NCI-H128 (cell line): ENCODE measurements around the gene MRPL10.
"Not testable (repeated sequence)": the region's sequence is repeated elsewhere in the genome, so short reads cannot be mapped to it uniquely, and the experiment has no call there.

Source experiments
- DNase-seq: peaks from one replicate; lab custom pipeline; 2025; ENCODE audit not compliant: unreplicated experiment; lab: John Stamatoyannopoulos, UW

The MRPL10 gene

DNA sequence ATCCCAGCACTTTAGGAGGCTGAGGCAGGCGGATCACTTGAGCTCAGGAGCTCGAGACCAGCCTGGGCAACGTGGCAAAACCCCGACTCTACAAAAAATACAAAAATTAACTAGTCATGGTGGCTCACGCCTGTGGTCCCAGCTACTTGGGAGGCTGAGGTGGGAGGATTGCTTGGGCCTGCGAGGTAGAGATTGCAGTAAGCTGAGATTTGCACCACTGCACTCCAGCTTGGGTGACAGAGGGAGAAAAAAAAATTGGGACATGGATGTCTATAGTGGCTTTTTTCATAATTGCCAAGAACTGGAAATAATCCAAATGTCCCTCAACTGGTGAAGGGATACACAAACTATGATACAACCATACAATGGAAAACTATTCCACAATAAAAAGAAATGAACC lies 38.4 kb downstream of the MRPL10 start:
- no peak for DNase-seq

DNA sequence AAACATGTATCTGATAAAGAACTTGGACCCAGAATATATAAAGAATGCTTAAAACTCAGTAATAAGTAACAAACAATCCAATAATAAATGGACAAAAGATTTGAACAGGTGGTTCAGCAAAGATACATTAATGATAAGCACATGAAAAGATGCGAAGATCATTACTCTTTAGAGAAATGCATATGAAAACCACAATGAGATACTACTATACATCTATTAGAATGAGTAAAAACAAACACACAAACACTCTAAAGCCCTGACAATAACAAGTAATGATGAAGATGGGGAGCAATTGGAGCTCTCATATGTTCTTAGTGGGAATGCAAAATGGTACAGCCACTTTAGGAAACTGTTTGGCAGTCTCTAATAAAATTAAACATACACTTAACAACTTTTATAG lies 38.9 kb downstream of the MRPL10 start:
- DNase-seq, result no peak

DNA sequence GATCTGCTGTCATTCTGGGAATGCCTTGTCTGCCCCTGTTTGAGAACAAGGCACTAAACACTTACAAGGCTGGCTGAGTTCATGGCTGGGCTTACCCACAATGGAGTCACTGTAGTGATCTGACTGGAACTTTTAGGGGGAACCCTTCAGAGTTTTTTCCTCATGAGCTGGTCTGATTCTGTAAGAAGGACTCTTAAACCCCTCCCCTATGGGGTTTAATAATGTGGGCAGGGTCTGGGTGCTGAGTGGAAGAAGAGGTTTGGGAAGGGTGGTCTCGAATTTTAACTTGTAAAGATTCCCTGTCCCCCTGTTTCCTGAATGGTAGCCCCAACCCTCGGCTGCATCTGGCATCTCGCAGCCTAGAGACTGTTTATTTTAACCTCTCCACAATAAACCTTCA lies 40.3 kb downstream of the MRPL10 start:
- DNase-seq, result no peak

DNA sequence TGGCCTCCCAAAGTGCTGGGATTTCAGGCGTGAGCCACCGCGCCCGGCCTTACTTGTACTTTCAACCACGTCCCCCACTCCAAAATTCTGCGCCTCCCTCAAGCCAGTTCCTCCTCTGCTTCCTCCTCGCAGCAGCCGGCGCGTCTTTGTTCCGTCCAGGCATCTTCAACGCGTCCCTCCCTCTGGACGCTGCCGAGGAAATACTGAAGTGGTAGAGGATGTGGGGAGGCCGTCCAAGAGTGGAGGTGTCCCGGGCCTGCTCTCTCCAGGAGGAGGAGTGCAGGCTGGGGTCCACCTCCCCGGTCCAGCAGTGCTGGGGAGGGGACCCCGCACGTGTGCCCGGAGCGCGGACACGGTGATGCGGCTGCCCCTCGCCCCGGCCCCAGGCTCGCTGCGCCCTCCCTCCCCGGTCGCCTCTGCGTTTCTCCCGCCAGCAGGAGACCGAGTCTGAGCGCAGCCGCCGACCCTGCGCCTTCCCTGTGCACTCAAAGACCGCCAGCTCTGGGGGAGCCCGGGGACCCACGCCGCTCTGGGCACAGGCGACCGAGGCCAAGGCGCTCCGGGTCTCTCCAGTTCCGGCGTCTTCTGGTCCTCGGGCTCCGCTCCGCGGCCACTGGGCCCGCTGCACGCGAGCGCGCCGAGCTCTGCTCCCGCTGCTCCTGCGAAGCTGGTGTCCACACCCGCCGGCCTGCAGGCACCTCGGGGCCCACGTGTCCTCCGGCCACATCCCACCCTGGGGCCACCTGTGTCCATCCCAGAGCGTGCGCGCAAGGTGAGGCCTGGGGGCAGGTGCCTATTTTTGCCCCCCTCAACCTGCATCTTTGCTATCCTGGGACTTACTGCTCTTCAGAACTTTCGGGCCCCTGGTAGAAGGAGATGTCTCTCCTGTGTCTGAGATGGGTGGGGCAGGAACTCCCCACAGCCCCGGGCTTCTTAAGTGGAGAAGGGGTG lies 41.5 kb downstream of the MRPL10 start:
- DNase-seq, result no peak

DNA sequence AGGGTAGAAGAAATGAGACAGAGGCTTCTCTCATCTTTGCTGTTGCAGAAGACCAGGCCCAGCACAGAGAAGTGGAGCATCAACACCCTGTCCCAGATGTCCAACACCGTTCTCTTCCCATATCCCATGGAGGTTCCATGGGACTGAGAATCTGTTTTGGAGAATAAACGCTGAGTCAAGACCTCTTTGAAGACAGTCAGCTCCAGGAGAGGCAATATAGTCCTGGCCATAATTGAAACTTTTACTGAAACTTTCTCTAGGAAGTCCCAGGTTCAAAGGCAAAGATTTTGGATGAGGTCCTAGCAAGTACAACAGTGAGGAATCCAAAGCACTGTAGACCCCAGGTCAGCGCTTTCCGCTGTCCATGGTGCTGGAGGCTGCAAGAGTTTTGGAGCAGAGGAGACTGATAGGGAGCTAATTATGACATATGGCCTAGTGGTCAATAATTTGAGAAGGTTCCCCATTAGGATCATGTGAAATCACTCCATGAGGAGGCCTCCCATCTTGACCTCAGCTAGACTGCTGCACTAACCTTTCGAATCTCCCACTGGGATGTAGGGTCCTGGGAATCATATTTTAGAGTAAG lies 45.7 kb downstream of the MRPL10 start:
- DNase-seq, result no peak

DNA sequence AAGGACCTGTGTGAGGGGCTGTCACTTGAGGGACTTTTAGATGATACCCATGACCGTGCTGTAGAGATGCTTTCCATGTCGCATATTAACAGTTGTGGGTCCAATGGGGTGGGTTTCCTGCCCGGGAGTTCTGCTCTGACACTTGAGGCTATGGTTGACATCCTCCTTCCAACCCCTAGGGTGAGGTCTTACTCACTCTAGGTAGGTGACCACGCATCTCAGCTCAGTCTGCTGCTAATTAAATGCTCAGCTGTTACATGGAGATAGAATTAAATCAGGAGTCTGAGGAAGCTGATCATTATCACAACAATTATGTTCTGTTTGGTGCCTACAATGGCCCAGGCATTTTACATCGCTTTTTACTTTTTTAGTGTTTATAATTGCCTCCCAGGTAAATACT lies 49.9 kb downstream of the MRPL10 start:
- DNase-seq, result no peak

DNA sequence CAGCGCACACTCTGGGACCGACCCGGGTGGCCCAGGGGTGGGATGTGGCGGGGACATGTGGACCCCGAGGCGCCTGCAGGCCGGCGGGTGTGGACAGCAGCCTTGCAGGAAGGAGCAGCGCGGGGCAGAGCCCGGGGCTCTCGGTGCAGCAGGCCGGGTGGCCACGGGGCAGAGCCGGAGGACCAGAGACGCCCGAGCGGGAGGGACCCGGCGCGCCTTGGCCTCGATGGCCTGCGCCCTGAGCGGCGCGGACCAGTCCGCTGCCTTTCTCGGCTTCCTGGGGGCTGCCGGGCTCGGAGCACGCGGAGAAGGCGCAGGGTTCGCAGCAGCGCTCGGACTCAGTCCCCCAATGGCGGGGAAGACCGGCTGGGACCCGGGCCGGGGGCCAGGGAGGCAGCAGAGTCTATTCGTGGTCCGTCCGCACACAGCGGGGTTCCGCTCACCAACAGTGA lies 53.1 kb downstream of the MRPL10 start:
- no peak for DNase-seq

DNA sequence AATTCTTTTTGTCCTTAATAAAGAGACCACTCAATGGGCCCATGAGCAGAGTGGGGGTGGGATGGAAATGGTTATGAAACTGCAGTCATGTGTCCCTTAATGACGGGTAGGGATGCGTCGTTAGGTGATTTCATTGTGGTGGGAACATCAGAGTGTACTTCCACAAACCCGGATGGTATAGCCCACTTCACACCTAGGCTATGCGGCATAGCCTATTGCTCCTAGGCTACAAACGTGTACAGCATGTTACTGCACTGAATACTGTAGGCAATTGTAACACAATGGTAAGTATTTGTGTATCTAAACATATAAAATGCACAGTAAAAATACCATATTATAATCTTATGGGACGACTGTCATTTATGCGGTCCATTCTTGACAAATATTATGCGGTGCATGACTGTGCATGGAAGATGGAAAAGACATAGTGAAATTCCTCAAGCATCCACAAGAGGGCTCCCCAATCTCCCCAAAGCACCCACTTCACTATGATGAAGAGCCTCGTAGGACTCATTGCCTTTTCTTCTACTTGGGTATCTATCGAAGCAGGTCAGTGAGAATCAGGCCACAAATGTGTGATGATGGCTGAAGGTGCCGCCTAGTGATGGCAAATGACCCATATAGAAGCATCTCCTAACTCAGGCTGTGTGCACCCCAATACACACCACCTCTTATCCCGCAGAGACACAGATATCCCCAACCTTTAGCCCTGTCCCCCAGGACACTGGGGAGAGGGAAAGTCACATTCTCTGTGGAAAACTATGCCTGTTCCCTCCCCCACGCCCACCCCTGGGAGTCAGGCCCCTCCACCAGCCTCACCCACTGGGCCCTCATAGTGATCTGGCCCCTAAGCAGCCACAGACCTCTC lies 54.8 kb downstream of the MRPL10 start:
- DNase-seq, result no peak

DNA sequence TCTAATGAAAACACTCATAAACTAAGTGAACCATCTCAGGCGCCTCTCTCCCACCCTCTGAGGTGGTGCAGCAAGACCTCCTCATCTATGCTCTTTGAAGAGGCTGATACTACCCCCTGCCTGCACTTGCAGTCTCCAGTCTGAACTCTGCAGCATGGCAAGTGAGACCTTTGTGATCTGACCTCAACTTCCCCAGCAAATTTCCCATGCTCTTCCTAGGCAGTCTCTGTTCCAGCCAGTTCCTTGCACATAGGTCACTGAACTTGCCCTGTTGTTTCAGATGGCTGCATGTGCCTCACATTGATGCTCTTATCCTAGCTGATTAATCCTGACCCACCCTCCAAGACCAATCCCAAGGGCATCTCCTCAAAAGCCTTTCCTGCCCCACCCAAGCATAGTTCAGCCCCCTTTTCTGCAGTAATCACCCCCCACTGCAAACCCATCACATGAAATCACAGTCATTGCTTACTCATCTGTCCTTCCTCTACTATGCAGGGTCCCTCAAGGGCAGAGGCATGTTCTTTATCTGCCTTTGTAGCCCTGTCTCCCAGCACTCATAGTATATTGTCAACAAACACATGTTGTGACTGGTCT lies 56.3 kb downstream of the MRPL10 start:
- no peak for DNase-seq

DNA sequence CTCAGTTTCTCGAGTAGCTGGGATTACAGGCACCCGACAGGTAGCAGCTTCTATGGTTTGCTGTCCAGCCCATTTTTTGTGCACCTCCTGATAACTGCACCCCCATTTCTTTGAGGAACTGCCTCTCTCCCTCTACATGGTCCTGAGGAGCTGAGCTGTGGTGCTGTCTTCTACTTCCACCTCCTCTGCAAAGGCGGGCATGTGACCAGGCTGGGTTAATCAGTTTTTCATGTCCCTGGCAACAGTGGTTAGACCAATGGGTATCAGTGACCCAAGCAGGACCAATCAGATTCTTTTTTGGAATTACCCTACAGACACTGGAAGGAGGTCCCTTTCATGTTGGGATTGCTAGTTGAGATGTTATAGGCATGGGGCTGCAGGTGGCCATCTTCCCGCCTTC lies 57.0 kb downstream of the MRPL10 start:
- DNase-seq, result no peak

DNA sequence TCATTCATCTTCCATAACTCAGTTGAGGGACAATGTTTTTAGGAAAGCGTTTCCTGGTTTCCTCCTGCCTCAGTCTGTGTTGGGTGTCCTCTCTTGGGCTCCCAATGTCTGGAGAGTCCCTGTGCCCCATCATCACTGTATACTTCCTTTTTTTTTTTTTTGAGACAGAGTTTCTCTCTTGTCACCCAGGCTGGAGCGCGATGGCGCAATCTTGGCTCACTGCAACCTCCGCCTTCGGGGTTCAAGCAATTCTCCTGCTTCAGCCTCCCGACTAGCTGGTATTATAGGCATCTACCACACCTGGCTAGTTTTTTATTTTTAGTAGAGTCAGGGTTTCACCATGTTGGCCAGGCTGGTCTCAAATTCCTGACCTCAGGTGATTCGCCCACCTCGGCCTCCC lies 57.7 kb downstream of the MRPL10 start:
- not testable (repeated sequence) for DNase-seq
